ENCODE measurements around the gene RPS27.

Gene RPS27

DNA sequence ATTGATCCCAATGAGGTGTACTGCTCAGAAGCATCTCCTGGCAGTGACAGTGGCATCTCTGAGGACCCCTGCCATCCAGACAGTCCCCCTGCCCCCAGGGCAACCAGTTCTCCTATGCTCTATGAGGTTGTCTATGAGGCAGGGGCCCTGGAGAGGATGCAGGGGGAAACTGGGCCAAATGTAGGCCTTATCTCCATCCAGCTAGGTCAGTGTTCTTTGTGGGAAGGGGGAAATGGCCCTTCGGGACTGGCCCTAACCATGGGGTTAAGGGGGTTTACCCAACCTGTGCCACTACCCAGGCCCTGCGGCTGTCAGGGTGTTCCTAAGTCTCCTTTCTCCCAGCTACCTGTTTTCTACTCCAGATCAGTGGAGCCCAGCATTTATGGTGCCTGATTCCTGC, 21.6 kb upstream of the RPS27 start:
- Histone ChIP-seq H4K8ac (ENCODE audit: low read length) (no peak overlapping the region), H3K23ac (ENCODE audit: low read length in 2 of 2) (peak overlapping the region in 1 of 2 experiments; percentile 27), H3K14ac (ENCODE audit: low read length in 2 of 2) (no peak overlapping the region), H4K91ac (ENCODE audit: low read length) (peak overlapping the region; percentile 56), H3K27ac (ENCODE audit: low read length, poor library complexity, severe bottlenecking) (no peak overlapping the region), H3K27me3 (ENCODE audit: control insufficient read depth in 1 of 2, insufficient read depth in 1 of 2, low read length in 2 of 2) (no peaks in the 10 kb centered on the region), H3K9ac (ENCODE audit: low read length) (no peak overlapping the region), H3K36me3 (ENCODE audit: control insufficient read depth in 1 of 2, insufficient read depth in 2 of 2, low read depth in 1 of 2, low read length in 2 of 2) (peaks cover 14 to 16% of the 10 kb centered on the region in 2 experiments), H3K4ac (ENCODE audit: low read depth in 1 of 2, low read length in 2 of 2) (no peak overlapping the region), H3K4me2 (ENCODE audit: low read length, poor library complexity, severe bottlenecking) (no peak overlapping the region), H2BK120ac (ENCODE audit: low read depth, low read length) (no peak overlapping the region), H3K9me3 (ENCODE audit: control insufficient read depth, low read length) (no peaks in the 10 kb centered on the region), H3K18ac (ENCODE audit: low read depth in 1 of 2, low read length in 2 of 2) (no peak overlapping the region), H3K4me3 (ENCODE audit: insufficient read depth in 1 of 2, low read depth in 1 of 2, low read length in 2 of 2) (peak overlapping the region in 1 of 2 experiments; percentile 95), H2BK15ac (ENCODE audit: low read depth, poor library complexity, severe bottlenecking) (no peak overlapping the region), H2BK12ac (ENCODE audit: low read length in 2 of 2) (no peak overlapping the region), H2AK5ac (ENCODE audit: low read length, severe bottlenecking) (peak overlapping the region; percentile 68), H3K4me1 (ENCODE audit: control insufficient read depth, insufficient read depth, low read depth, low read length) (peaks cover 10% of the 10 kb centered on the region), H2AFZ (ENCODE audit: low read depth, low read length) (no peak overlapping the region), H2BK5ac (ENCODE audit: low read depth, low read length, poor library complexity, severe bottlenecking) (no peak overlapping the region), H3K79me1 (replicated peaks; ENCODE audit: low read length, poor library complexity, severe bottlenecking) (peaks cover 10% of the 10 kb centered on the region)
- 100% methylated on average over 2 of the region's 2 CpGs for WGBS
- no peak for DNase-seq

DNA sequence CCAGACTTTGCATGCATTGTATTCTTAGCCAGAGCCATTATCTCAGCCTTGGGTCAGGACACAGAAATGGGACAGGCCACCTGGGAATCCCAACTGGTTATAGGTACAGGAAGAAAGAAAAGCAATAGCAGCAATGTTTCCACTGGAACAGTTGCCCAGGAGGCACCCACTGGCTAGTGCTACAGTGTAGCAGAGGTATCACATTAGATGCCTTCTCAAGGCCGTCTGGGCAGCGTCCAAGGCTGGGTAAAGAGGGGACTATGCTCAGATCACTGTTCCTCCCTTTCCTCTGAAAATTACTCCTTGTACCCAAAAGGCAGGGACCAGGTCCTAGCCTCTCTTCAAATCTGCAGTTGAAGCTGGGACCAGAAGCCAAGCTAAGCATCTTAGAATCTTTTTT, 20.2 kb upstream of the RPS27 start:
- no peak overlapping the region for H4K91ac ChIP-seq (ENCODE audit: low read length)
- no peak overlapping the region for H2BK5ac ChIP-seq (ENCODE audit: low read depth, low read length, poor library complexity, severe bottlenecking)
- WGBS: 93% methylated on average over 2 of the region's 2 CpGs
- peaks cover 10% of the 10 kb centered on the region for H3K79me1 ChIP-seq (replicated peaks; ENCODE audit: low read length, poor library complexity, severe bottlenecking)
- H3K4me2 ChIP-seq (ENCODE audit: low read length, poor library complexity, severe bottlenecking): no peak overlapping the region
- no peak overlapping the region for H2BK120ac ChIP-seq (ENCODE audit: low read depth, low read length)
- H3K27me3 ChIP-seq (ENCODE audit: control insufficient read depth in 1 of 2, insufficient read depth in 1 of 2, low read length in 2 of 2): no peaks in the 10 kb centered on the region
- H2AK5ac ChIP-seq (ENCODE audit: low read length, severe bottlenecking): no peak overlapping the region
- no peaks in the 10 kb centered on the region for H3K9me3 ChIP-seq (ENCODE audit: control insufficient read depth, low read length)
- no peak overlapping the region for H3K4ac ChIP-seq (ENCODE audit: low read depth in 1 of 2, low read length in 2 of 2)
- no peak overlapping the region for H3K23ac ChIP-seq (ENCODE audit: low read length in 2 of 2)
- H2BK12ac ChIP-seq (ENCODE audit: low read length in 2 of 2): no peak overlapping the region
- H4K8ac ChIP-seq (ENCODE audit: low read length): no peak overlapping the region
- no peak overlapping the region for H2AFZ ChIP-seq (ENCODE audit: low read depth, low read length)
- H3K36me3 ChIP-seq (ENCODE audit: control insufficient read depth in 1 of 2, insufficient read depth in 2 of 2, low read depth in 1 of 2, low read length in 2 of 2): peaks cover 19 to 26% of the 10 kb centered on the region in 2 experiments
- no peak overlapping the region for H3K9ac ChIP-seq (ENCODE audit: low read length)
- H3K14ac ChIP-seq (ENCODE audit: low read length in 2 of 2): no peak overlapping the region
- H3K18ac ChIP-seq (ENCODE audit: low read depth in 1 of 2, low read length in 2 of 2): no peak overlapping the region
- no peak for DNase-seq
- H3K27ac ChIP-seq (ENCODE audit: low read length, poor library complexity, severe bottlenecking): no peak overlapping the region
- no peak overlapping the region for H3K4me3 ChIP-seq (ENCODE audit: insufficient read depth in 1 of 2, low read depth in 1 of 2, low read length in 2 of 2)
- H2BK15ac ChIP-seq (ENCODE audit: low read depth, poor library complexity, severe bottlenecking): no peak overlapping the region
- H3K4me1 ChIP-seq (ENCODE audit: control insufficient read depth, insufficient read depth, low read depth, low read length): peaks cover 10% of the 10 kb centered on the region

GRCh38 chr1:153973071-153973470, 17.5 kb upstream of the RPS27 start:
- H2BK5ac ChIP-seq (ENCODE audit: low read depth, low read length, poor library complexity, severe bottlenecking): no peak overlapping the region
- H2BK120ac ChIP-seq (ENCODE audit: low read depth, low read length): no peak overlapping the region
- no peak overlapping the region for H2AFZ ChIP-seq (ENCODE audit: low read depth, low read length)
- no peak overlapping the region for H3K9ac ChIP-seq (ENCODE audit: low read length)
- H3K23ac ChIP-seq (ENCODE audit: low read length in 2 of 2): no peak overlapping the region
- H2BK12ac ChIP-seq (ENCODE audit: low read length in 2 of 2): no peak overlapping the region
- H3K4me1 ChIP-seq (ENCODE audit: control insufficient read depth, insufficient read depth, low read depth, low read length): peaks cover 13% of the 10 kb centered on the region
- H3K4me2 ChIP-seq (ENCODE audit: low read length, poor library complexity, severe bottlenecking): no peak overlapping the region
- H3K27ac ChIP-seq (ENCODE audit: low read length, poor library complexity, severe bottlenecking): no peak overlapping the region
- no peak overlapping the region for H2AK5ac ChIP-seq (ENCODE audit: low read length, severe bottlenecking)
- no peak overlapping the region for H2BK15ac ChIP-seq (ENCODE audit: low read depth, poor library complexity, severe bottlenecking)
- peaks cover 13% of the 10 kb centered on the region for H3K79me1 ChIP-seq (replicated peaks; ENCODE audit: low read length, poor library complexity, severe bottlenecking)
- WGBS: 93% methylated on average over 3 of the region's 3 CpGs
- H4K8ac ChIP-seq (ENCODE audit: low read length): no peak overlapping the region
- no peak overlapping the region for H3K14ac ChIP-seq (ENCODE audit: low read length in 2 of 2)
- H3K18ac ChIP-seq (ENCODE audit: low read depth in 1 of 2, low read length in 2 of 2): no peak overlapping the region
- no peak overlapping the region for H3K4ac ChIP-seq (ENCODE audit: low read depth in 1 of 2, low read length in 2 of 2)
- no peaks in the 10 kb centered on the region for H3K9me3 ChIP-seq (ENCODE audit: control insufficient read depth, low read length)
- no peak overlapping the region for H4K91ac ChIP-seq (ENCODE audit: low read length)
- H3K4me3 ChIP-seq (ENCODE audit: insufficient read depth in 1 of 2, low read depth in 1 of 2, low read length in 2 of 2): no peak overlapping the region
- no peaks in the 10 kb centered on the region for H3K27me3 ChIP-seq (ENCODE audit: control insufficient read depth in 1 of 2, insufficient read depth in 1 of 2, low read length in 2 of 2)
- no peak for DNase-seq
- H3K36me3 ChIP-seq (ENCODE audit: control insufficient read depth in 1 of 2, insufficient read depth in 2 of 2, low read depth in 1 of 2, low read length in 2 of 2): peaks cover 25 to 34% of the 10 kb centered on the region in 2 experiments

GRCh38 chr1:153973525-153973924, 17.0 kb upstream of the RPS27 start:
- no peak overlapping the region for H3K4me2 ChIP-seq (ENCODE audit: low read length, poor library complexity, severe bottlenecking)
- H3K9ac ChIP-seq (ENCODE audit: low read length): no peak overlapping the region

More at GRCh38 chr1:153973525-153973924, 17.0 kb upstream of the RPS27 start:
- WGBS: 93% methylated on average over 6 of the region's 7 CpGs
- Histone ChIP-seq H2AK5ac (ENCODE audit: low read length, severe bottlenecking) (no peak overlapping the region), H3K23ac (ENCODE audit: low read length in 2 of 2) (no peak overlapping the region), H3K14ac (ENCODE audit: low read length in 2 of 2) (no peak overlapping the region), H3K27me3 (ENCODE audit: control insufficient read depth in 1 of 2, insufficient read depth in 1 of 2, low read length in 2 of 2) (no peaks in the 10 kb centered on the region), H3K9me3 (ENCODE audit: control insufficient read depth, low read length) (no peaks in the 10 kb centered on the region), H2BK5ac (ENCODE audit: low read depth, low read length, poor library complexity, severe bottlenecking) (no peak overlapping the region), H3K79me1 (replicated peaks; ENCODE audit: low read length, poor library complexity, severe bottlenecking) (peaks cover 8% of the 10 kb centered on the region), H2BK15ac (ENCODE audit: low read depth, poor library complexity, severe bottlenecking) (no peak overlapping the region), H3K18ac (ENCODE audit: low read depth in 1 of 2, low read length in 2 of 2) (no peak overlapping the region), H4K91ac (ENCODE audit: low read length) (no peak overlapping the region), H2BK120ac (ENCODE audit: low read depth, low read length) (no peak overlapping the region), H2AFZ (ENCODE audit: low read depth, low read length) (no peak overlapping the region), H3K36me3 (ENCODE audit: control insufficient read depth in 1 of 2, insufficient read depth in 2 of 2, low read depth in 1 of 2, low read length in 2 of 2) (peaks cover 25 to 38% of the 10 kb centered on the region in 2 experiments), H2BK12ac (ENCODE audit: low read length in 2 of 2) (no peak overlapping the region), H3K27ac (ENCODE audit: low read length, poor library complexity, severe bottlenecking) (no peak overlapping the region), H4K8ac (ENCODE audit: low read length) (no peak overlapping the region), H3K4ac (ENCODE audit: low read depth in 1 of 2, low read length in 2 of 2) (no peak overlapping the region), H3K4me3 (ENCODE audit: insufficient read depth in 1 of 2, low read depth in 1 of 2, low read length in 2 of 2) (no peak overlapping the region), H3K4me1 (ENCODE audit: control insufficient read depth, insufficient read depth, low read depth, low read length) (peaks cover 8% of the 10 kb centered on the region)
- DNase-seq: no peak
